ENCODE measurements around the gene PARD3B. TPM values are rescaled to one million over a fixed set of nuclear protein-coding genes. Genes with fewer than 3 reads are reported as not detected.

Gene PARD3B
- total RNA-seq, 1 experiment from 2014 or later, result 7.6 TPM

DNA sequence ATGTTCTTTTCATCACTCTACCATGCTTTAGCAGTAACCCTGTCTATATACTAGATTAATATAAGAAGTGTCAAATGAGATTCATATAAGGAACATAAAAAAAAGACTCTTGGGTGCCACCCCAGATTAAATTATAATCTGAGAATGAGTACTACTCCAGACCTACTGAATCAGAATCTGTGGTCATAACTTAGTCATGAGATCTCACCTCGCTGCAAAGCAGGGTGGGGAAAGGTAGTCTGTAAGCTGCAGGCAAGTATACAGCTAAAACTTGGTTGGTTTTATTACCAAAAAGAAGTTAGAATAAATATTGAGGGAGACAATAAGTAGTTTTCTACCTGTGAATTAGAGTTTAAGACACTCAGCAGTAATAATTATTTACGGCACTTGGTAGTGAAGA, 175.6 kb downstream of the PARD3B start:
- Histone ChIP-seq H3K4me3 (ENCODE audit: low read depth, low read length, poor library complexity, severe bottlenecking) (no peak overlapping the region), H3K4me1 (ENCODE audit: insufficient read depth, low read length, poor library complexity, severe bottlenecking) (no peaks in the 10 kb centered on the region), H3K36me3 (ENCODE audit: insufficient read depth, low read length, poor library complexity, severe bottlenecking) (no peaks in the 10 kb centered on the region), H3K27ac (ENCODE audit: low read depth, low read length, poor library complexity, severe bottlenecking) (no peak overlapping the region), H3K27me3 (replicated peaks; ENCODE audit: insufficient read depth, low read depth, low read length, poor library complexity) (no peaks in the 10 kb centered on the region), H3K9me3 (ENCODE audit: low read depth, low read length, poor library complexity, severe bottlenecking) (no peaks in the 10 kb centered on the region)
- ChIA-PET CTCF (no interaction called here), POLR2A (ENCODE audit: low non-redundant PET) (no interaction called here)
- DNase-seq (ENCODE audit: low spot score), result no peak
- TF ChIP-seq, protein P1, sequence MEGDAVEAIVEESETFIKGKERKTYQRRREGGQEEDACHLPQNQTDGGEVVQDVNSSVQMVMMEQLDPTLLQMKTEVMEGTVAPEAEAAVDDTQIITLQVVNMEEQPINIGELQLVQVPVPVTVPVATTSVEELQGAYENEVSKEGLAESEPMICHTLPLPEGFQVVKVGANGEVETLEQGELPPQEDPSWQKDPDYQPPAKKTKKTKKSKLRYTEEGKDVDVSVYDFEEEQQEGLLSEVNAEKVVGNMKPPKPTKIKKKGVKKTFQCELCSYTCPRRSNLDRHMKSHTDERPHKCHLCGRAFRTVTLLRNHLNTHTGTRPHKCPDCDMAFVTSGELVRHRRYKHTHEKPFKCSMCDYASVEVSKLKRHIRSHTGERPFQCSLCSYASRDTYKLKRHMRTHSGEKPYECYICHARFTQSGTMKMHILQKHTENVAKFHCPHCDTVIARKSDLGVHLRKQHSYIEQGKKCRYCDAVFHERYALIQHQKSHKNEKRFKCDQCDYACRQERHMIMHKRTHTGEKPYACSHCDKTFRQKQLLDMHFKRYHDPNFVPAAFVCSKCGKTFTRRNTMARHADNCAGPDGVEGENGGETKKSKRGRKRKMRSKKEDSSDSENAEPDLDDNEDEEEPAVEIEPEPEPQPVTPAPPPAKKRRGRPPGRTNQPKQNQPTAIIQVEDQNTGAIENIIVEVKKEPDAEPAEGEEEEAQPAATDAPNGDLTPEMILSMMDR (conservative IDR thresholded peaks at IDR 0.05; ENCODE audit: low read depth, low read length), result no peak
- TF ChIP-seq EZH2 (IDR thresholded peaks at IDR 0.05; ENCODE audit: borderline replicate concordance, low read depth, low read length, poor library complexity, severe bottlenecking), result no peak
- no TSS peak for BruUV-seq (replicated peaks)
- intact Hi-C loops (cut with micrococcal nuclease; ENCODE audit: unreplicated experiment), result no loop called here

DNA sequence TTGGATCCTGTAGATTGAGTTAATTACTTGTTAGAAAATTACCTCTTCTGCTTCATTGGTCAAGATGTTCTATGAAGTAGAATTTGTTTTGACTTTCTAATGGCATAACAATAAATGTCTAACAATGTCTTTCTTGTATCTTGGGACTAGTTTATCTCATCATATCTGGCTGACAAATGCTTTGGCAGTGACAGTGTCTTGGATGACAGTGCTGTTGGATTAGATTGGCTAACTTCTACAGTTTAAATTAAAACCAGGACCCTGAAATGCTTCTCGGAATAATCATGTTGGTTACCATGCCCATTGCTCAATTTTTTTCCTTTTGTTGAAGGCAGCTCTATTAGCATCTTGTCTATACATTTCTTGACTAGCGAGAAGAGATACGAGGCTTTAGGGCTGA, 176.9 kb downstream of the PARD3B start:
- BruUV-seq (replicated peaks), result no TSS peak
- CTCF ChIA-PET, result no interaction called here

GRCh38 chr2:204722691-204723090, 177.4 kb downstream of the PARD3B start:
- Histone ChIP-seq H3K4me1 (ENCODE audit: insufficient read depth, low read length, poor library complexity, severe bottlenecking) (no peaks in the 10 kb centered on the region), H3K36me3 (ENCODE audit: insufficient read depth, low read length, poor library complexity, severe bottlenecking) (no peaks in the 10 kb centered on the region), H3K27ac (ENCODE audit: low read depth, low read length, poor library complexity, severe bottlenecking) (no peak overlapping the region), H3K27me3 (replicated peaks; ENCODE audit: insufficient read depth, low read depth, low read length, poor library complexity) (no peaks in the 10 kb centered on the region), H3K9me3 (ENCODE audit: low read depth, low read length, poor library complexity, severe bottlenecking) (no peaks in the 10 kb centered on the region), H3K4me3 (ENCODE audit: low read depth, low read length, poor library complexity, severe bottlenecking) (no peak overlapping the region)
- CTCF ChIA-PET, result no interaction called here
- POLR2A ChIA-PET (ENCODE audit: low non-redundant PET), result no interaction called here
- TF ChIP-seq, protein P1 (conservative IDR thresholded peaks at IDR 0.05; ENCODE audit: low read depth, low read length), result no peak
- TF ChIP-seq EZH2 (IDR thresholded peaks at IDR 0.05; ENCODE audit: borderline replicate concordance, low read depth, low read length, poor library complexity, severe bottlenecking), result no peak
- intact Hi-C loops (cut with micrococcal nuclease; ENCODE audit: unreplicated experiment), result no loop called here
- DNase-seq (ENCODE audit: low spot score), result no peak
- no TSS peak for BruUV-seq (replicated peaks)

More for the DNA sequence above, 176.9 kb downstream of the PARD3B start:
- TF ChIP-seq, protein P1 (conservative IDR thresholded peaks at IDR 0.05; ENCODE audit: low read depth, low read length), result no peak
- no peak for TF ChIP-seq EZH2 (IDR thresholded peaks at IDR 0.05; ENCODE audit: borderline replicate concordance, low read depth, low read length, poor library complexity, severe bottlenecking)
- intact Hi-C loops (cut with micrococcal nuclease; ENCODE audit: unreplicated experiment), result no loop called here
- Histone ChIP-seq H3K4me3 (ENCODE audit: low read depth, low read length, poor library complexity, severe bottlenecking) (no peak overlapping the region), H3K9me3 (ENCODE audit: low read depth, low read length, poor library complexity, severe bottlenecking) (no peaks in the 10 kb centered on the region), H3K27ac (ENCODE audit: low read depth, low read length, poor library complexity, severe bottlenecking) (no peak overlapping the region), H3K36me3 (ENCODE audit: insufficient read depth, low read length, poor library complexity, severe bottlenecking) (no peaks in the 10 kb centered on the region), H3K4me1 (ENCODE audit: insufficient read depth, low read length, poor library complexity, severe bottlenecking) (no peaks in the 10 kb centered on the region), H3K27me3 (replicated peaks; ENCODE audit: insufficient read depth, low read depth, low read length, poor library complexity) (no peaks in the 10 kb centered on the region)
- DNase-seq (ENCODE audit: low spot score), result no peak
- POLR2A ChIA-PET (ENCODE audit: low non-redundant PET), result no interaction called here

Measured in A673 (cell line).